HG02852 (cell line): ENCODE results near the gene PACSIN2.

Source experiments
- ATAC-seq: cut with Tn5 transposase; IDR thresholded peaks from one replicate; pipeline ENCODE4 v1.9.1; 2021; ENCODE audit warnings: mild to moderate bottlenecking, moderate library complexity; ENCODE audit not compliant: unreplicated experiment

Gene PACSIN2

GRCh38 chr22:42831712-42832111, 183.2 kb downstream of the PACSIN2 start:
- no peak for ATAC-seq

- ATAC-seq, result no peak
Measured at GRCh38 chr22:42830161-42830560, 184.8 kb downstream of the PACSIN2 start.

DNA sequence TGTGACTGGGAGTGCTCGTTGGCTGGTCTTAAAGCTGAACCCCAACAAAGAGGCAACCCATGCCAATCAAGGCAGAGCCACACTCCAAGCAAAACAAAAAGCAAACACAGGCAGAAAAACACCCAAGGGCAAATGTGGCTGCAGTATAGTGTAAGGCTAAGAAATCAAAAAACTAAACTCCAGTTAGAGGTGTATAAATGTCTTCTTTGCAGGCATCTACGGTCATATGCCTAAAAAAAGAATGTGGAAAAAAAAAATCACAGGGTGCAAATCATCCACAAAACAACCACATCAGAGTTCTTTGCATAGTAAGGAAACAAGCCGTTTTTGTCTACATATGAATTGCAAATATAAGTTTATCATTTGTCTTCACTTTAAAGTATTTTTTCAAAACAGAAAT, 185.6 kb downstream of the PACSIN2 start:
- ATAC-seq, result no peak

- no peak for ATAC-seq
Measured at GRCh38 chr22:42825796-42826195, 189.2 kb downstream of the PACSIN2 start.

GRCh38 chr22:42821386-42821785, 193.6 kb downstream of the PACSIN2 start:
- ATAC-seq, result no peak

- ATAC-seq, result no peak
Measured at GRCh38 chr22:42820045-42820763, 194.7 kb downstream of the PACSIN2 start.
